Measurements from ENCODE around the gene GDE1. TPM values are rescaled to one million over a fixed set of nuclear protein-coding genes. Genes with fewer than 3 reads are reported as not detected.

GDE1 gene
- polyA plus RNA-seq, 2 of the 4 experiments (the other 2 are of a cell fraction) = 54.9 to 85.2 TPM

DNA sequence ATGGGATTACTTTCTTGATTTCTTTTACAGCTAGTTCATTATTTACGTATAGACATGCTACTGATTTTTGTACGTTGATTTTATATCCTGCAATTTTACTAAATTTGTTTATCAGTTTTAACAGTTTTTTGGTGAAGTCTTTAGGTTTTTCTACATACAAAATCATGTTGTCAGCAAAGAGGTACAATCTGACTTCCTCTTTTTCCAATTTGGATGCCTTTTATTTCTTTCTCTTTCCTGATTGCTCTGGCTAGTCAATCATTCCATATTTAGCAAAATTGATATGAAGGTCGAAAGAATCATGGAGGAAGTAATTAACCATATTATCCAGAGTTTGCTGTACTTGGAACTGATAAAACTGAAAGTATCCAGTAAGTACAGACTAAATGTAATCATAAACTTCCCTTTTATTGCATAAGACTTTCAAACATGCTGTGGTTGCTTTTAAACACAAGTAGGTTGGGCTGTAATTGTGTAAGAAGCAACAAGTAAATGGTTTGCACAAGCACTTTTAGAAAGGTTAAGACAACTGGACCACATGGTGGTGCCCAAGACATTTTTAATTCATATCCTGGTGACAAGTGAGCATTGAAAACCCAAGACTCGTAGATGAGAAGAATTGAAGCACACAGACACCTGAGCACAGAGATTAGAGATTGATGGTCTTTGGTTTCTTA is 8.4 kb downstream of the GDE1 start:
- WGBS (ENCODE audit: missing lambda C conversion rate) = 95% methylated on average over 4 of the region's 4 CpGs
- FAIRE-seq = no peak

DNA sequence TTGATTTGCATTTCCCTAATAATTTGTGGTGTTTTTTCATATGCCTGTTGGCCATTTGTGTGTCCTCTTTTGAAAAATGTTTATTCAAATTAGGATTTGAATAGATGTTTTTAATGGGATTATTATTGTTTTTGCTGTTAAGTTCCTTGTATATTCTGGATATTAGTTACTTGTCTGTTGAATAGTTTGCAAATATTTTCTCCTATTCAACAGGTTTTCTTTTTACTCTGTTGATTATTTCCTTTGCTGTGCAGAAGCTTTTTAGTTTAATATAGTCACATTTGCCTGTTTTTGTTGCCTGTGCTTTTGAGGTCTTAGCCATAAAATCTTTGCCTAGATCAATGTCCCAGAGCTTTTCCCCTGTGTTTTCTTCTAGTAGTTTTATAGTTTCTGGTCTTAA is 9.6 kb downstream of the GDE1 start:
- peaks cover 16% of the 10 kb centered on the region for H3K4me1 ChIP-seq
- no peak overlapping the region for H3K4me3 ChIP-seq
- TF ChIP-seq GATA3 (IDR thresholded peaks at IDR 0.05; ENCODE audit: borderline replicate concordance) = no peak
- TF ChIP-seq, protein P1, sequence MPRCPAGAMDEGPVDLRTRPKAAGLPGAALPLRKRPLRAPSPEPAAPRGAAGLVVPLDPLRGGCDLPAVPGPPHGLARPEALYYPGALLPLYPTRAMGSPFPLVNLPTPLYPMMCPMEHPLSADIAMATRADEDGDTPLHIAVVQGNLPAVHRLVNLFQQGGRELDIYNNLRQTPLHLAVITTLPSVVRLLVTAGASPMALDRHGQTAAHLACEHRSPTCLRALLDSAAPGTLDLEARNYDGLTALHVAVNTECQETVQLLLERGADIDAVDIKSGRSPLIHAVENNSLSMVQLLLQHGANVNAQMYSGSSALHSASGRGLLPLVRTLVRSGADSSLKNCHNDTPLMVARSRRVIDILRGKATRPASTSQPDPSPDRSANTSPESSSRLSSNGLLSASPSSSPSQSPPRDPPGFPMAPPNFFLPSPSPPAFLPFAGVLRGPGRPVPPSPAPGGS (IDR thresholded peaks at IDR 0.05) = no peak
- no peak for TF ChIP-seq HEYL (CRISPR knock-in tag; IDR thresholded peaks at IDR 0.05)
- TF ChIP-seq NFE2L2 (conservative IDR thresholded peaks at IDR 0.05; ENCODE audit: low read length) = no peak
- no peak for TF ChIP-seq NPAS2 (CRISPR knock-in tag; IDR thresholded peaks at IDR 0.05; ENCODE audit: borderline replicate concordance)
- no peak for TF ChIP-seq HDAC2 (IDR thresholded peaks at IDR 0.05)
- TF ChIP-seq, protein P2, sequence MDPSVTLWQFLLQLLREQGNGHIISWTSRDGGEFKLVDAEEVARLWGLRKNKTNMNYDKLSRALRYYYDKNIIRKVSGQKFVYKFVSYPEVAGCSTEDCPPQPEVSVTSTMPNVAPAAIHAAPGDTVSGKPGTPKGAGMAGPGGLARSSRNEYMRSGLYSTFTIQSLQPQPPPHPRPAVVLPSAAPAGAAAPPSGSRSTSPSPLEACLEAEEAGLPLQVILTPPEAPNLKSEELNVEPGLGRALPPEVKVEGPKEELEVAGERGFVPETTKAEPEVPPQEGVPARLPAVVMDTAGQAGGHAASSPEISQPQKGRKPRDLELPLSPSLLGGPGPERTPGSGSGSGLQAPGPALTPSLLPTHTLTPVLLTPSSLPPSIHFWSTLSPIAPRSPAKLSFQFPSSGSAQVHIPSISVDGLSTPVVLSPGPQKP (IDR thresholded peaks at IDR 0.05; ENCODE audit: low read depth, low read length) = no peak
- TF ChIP-seq, protein P3, sequence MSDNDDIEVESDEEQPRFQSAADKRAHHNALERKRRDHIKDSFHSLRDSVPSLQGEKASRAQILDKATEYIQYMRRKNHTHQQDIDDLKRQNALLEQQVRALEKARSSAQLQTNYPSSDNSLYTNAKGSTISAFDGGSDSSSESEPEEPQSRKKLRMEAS (IDR thresholded peaks at IDR 0.05) = no peak
- no peak for TF ChIP-seq PHF8 (IDR thresholded peaks at IDR 0.05; ENCODE audit: borderline replicate concordance, low read depth)
- no peak for TF ChIP-seq JUNB (IDR thresholded peaks at IDR 0.05)
- no peak for TF ChIP-seq CBX8 (IDR thresholded peaks at IDR 0.05)
- TF ChIP-seq KDM1A (IDR thresholded peaks at IDR 0.05; ENCODE audit: low read depth) = no peak
- TF ChIP-seq CEBPB (IDR thresholded peaks at IDR 0.05) = no peak
- no peak for TF ChIP-seq TP53 (CRISPR knock-in tag; IDR thresholded peaks at IDR 0.05)
- TF ChIP-seq HOXB13 (CRISPR knock-in tag; IDR thresholded peaks at IDR 0.05; ENCODE audit: low read depth) = no peak
- TF ChIP-seq POLR2A (IDR thresholded peaks at IDR 0.05; ENCODE audit: low read length) = no peak
- FAIRE-seq = no peak
- H3K4me2 ChIP-seq = no peak overlapping the region
- no peak overlapping the region for H3K27ac ChIP-seq
- ChIA-PET POLR2A (no interaction called here), CTCF (interaction anchor here (4.6 kb wide), 1 partner anchor 10 kb away, joined by 31 read pairs; no protein-coding TSS in a partner anchor)
- no peak for ATAC-seq
- DNase-seq (ENCODE audit: low read depth in 1 of 2, low spot score in 1 of 2) = no peak
- H3K9me3 ChIP-seq = no peaks in the 10 kb centered on the region; the same call in 2 of the 3 replicates

More for the DNA sequence above, 8.4 kb downstream of the GDE1 start:
- H3K9me3 ChIP-seq = no peaks in the 10 kb centered on the region; the same call in 2 of the 3 replicates
- no peak overlapping the region for H3K27ac ChIP-seq
- H3K4me3 ChIP-seq = no peak overlapping the region
- H3K4me1 ChIP-seq = peaks cover 28% of the 10 kb centered on the region
- ChIA-PET POLR2A (no interaction called here), CTCF (interaction anchor here (4.6 kb wide), 1 partner anchor 11 kb away, joined by 31 read pairs; no protein-coding TSS in a partner anchor)
- no peak for TF ChIP-seq RNF2 (IDR thresholded peaks at IDR 0.05; ENCODE audit: borderline replicate concordance, low read depth)
- TF ChIP-seq HOXB13 (CRISPR knock-in tag; IDR thresholded peaks at IDR 0.05; ENCODE audit: low read depth) = no peak
- TF ChIP-seq BHLHE40 (IDR thresholded peaks at IDR 0.05; ENCODE audit: low read depth, low read length) = no peak
- TF ChIP-seq POLR2A (IDR thresholded peaks at IDR 0.05; ENCODE audit: low read length) = no peak
- no peak for TF ChIP-seq ZNF302 (CRISPR knock-in tag; IDR thresholded peaks at IDR 0.05)
- no peak for TF ChIP-seq CHD2 (IDR thresholded peaks at IDR 0.05; ENCODE audit: low read length, partially characterized antibody)
- TF ChIP-seq HDAC2 (IDR thresholded peaks at IDR 0.05) = no peak
- TF ChIP-seq HEYL (CRISPR knock-in tag; IDR thresholded peaks at IDR 0.05) = no peak
- TF ChIP-seq, protein P2 (IDR thresholded peaks at IDR 0.05; ENCODE audit: low read depth, low read length) = no peak
- TF ChIP-seq NPAS2 (CRISPR knock-in tag; IDR thresholded peaks at IDR 0.05; ENCODE audit: borderline replicate concordance) = no peak
- no peak for DNase-seq (ENCODE audit: low read depth in 1 of 2, low spot score in 1 of 2)
- no peak overlapping the region for H3K4me2 ChIP-seq
- no peak for ATAC-seq

Measured in A549 (cell line).